K562 (cell line): ENCODE measurements around the gene SNRPD2. TPM values are rescaled to one million over a fixed set of nuclear protein-coding genes. Genes with fewer than 3 reads are reported as not detected.

Experiments used
- ASH1L ChIP-seq: fragments of 450-650 bp; IDR thresholded peaks from 2 replicates; pipeline ENCODE4 v1.6.1; 2018; ENCODE audit warnings: borderline replicate concordance, mild to moderate bottlenecking, low read depth; ENCODE audit not compliant: partially characterized antibody
- CBX1 ChIP-seq: sonication (generic); IDR thresholded peaks from 2 replicates; pipeline ENCODE4 v1.6.1; 2016; ENCODE audit warnings: antibody characterized with exemption, low read depth, mild to moderate bottlenecking
- CC2D1A ChIP-seq: fragments of 450-650 bp; IDR thresholded peaks from 2 replicates; pipeline ENCODE4 v1.6.1; 2017; ENCODE audit warnings: mild to moderate bottlenecking
- CXXC5 ChIP-seq: fragments of 250-450 bp; sonication (Bioruptor Pico); IDR thresholded peaks from 2 replicates; pipeline ENCODE4 v1.8.0; 2022; ENCODE audit warnings: inconsistent platforms, mild to moderate bottlenecking, moderate library complexity
- GABPB1 ChIP-seq: sonication (generic); formaldehyde crosslinking; IDR thresholded peaks from 2 replicates; pipeline ENCODE4 v1.8.0; 2022; ENCODE audit warnings: mild to moderate bottlenecking, missing genetic modification reagents
- HNRNPUL1 ChIP-seq: fragments of 200-400 bp; formaldehyde crosslinking; IDR thresholded peaks from 2 replicates; pipeline ENCODE4 v1.6.1; 2017; ENCODE audit warnings: low read length
- RFX5 ChIP-seq: IDR thresholded peaks from 2 replicates; pipeline ENCODE4 v1.6.1; 2011; ENCODE audit warnings: low read depth, mild to moderate bottlenecking, improper control_type of control experiment, low read length
- SMARCE1 ChIP-seq: fragments of 450-650 bp; IDR thresholded peaks from 2 replicates; pipeline ENCODE4 v1.7.1; 2016; ENCODE audit warnings: mild to moderate bottlenecking
- SMC3 ChIP-seq: conservative IDR thresholded peaks from 2 replicates; pipeline ENCODE4 v1.6.1; 2011; ENCODE audit warnings: low read depth, low read length, improper control_type of control experiment; ENCODE audit not compliant: insufficient read depth
- SOX6 ChIP-seq: fragments of 450-650 bp; IDR thresholded peaks from 2 replicates; pipeline ENCODE4 v1.6.1; 2014; ENCODE audit warnings: mild to moderate bottlenecking
- SP2 ChIP-seq: IDR thresholded peaks from 2 replicates; pipeline ENCODE4 v1.6.1; 2011; ENCODE audit warnings: mild to moderate bottlenecking, low read depth, low read length, moderate library complexity; ENCODE audit not compliant: poor library complexity, severe bottlenecking; ENCODE audit errors: extremely low read depth
- ZNF766 ChIP-seq: fragments of 200-800 bp; sonication (Bioruptor generic); conservative IDR thresholded peaks from 2 replicates; pipeline ENCODE4 v1.6.1; 2016; ENCODE audit warnings: missing genetic modification characterization, missing compliant biosample characterization
- polyA plus RNA-seq, 8 experiments: library from polyadenylated mRNA; depleted of rRNA in 4 of 8; stranded (reverse) in 5 of 8; unstranded in 3 of 8; fragments of >200 nt; fragmentation: Nextera tagmentation in 2 of 8; fragmentation: Illumina TruSeq in 1 of 8; extraction: Ambion mirVana in 2 of 8; extraction: Trizol in 1 of 8; gene quantifications; 2 replicates each; pipeline versions ENCODE4 v1.2.1 to v1.2.3, GENCODE V29; 2011 to 2014; ENCODE audit warnings: inconsistent platforms in 1 of 8, missing spikeins in 1 of 8
- total RNA-seq, 7 experiments: library from RNA; depleted of rRNA in 6 of 7; stranded (reverse); fragments of >200 nt in 6 of 7; fragmentation: Illumina TruSeq in 2 of 7; extraction: Trizol in 2 of 7; gene quantifications; 2 replicates each; pipeline versions ENCODE4 v1.2.1 to v1.2.3, GENCODE V29; 2011 to 2021; ENCODE audit warnings: low replicate concordance in 1 of 7
- TF ChIP-seq, protein P1 (sequence below), 2 experiments: fragments of 450-650 bp in 1 of 2; sonication (generic) in 1 of 2; formaldehyde crosslinking in 1 of 2; IDR thresholded peaks; 2 replicates each; pipeline versions ENCODE4 v1.7.1 to v1.9.0; 2016 to 2022; ENCODE audit warnings: inconsistent platforms in 1 of 2, mild to moderate bottlenecking in 1 of 2, missing genetic modification reagents in 1 of 2
- TF ChIP-seq, protein P2 (sequence below): fragments of 450-650 bp; formaldehyde crosslinking; IDR thresholded peaks from 2 replicates; pipeline ENCODE4 v1.4.0; 2022; ENCODE audit warnings: missing genetic modification characterization
- TF ChIP-seq, protein P3 (sequence below): IDR thresholded peaks from 2 replicates; pipeline ENCODE4 v1.6.1; 2016; ENCODE audit warnings: missing genetic modification characterization, missing compliant biosample characterization

Gene SNRPD2
- total and polyA plus RNA-seq, 9 of the 15 experiments (the other 6 are each of a cell fraction or from before 2014, with no cell fraction given) = 728 to 4,411 (median 1,029) TPM

DNA sequence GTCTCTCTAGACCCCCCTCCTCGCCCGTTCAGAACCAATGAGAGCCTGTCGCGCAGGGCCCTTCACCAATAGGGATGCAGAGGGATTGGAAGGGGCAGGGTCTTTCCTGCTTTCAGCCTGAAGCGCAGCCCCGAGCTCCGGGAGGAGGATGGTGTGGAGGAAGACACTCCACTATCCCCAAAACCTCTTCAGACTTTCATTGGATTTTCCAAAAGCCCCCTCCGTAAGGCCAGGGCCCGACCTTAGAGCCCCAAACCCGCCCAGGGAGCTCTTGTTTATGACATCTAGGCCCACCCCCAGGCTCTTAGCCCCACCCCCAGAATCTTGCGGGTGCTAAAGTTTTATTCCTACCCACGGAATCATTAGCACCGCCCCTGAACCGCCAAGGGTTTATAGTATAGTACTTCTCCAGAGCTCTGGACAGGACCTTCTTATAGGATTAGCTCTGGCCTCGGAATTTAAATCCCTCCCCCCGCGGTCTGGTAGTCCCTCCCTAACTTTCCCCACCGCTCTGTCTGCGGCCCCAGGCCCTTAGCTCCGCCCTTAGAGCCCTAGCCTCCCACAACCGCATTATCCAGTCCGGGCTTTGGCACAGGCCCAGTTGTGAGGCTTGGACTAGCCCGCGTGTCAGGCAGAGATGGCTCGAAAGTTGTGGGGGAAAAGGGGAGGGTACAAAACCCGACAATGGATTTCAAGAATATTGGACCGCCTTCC is 46.0 kb downstream of the SNRPD2 start (continued):
- TF ChIP-seq CXXC5 (CRISPR knock-in tag) (peak; percentile 81), CBX1 (peak; percentile 91; the same call in 1 of the 2 replicates), RFX5 (peak; percentile 65; the same call in 1 of the 2 replicates), SMARCE1 (no peak), GABPB1 (CRISPR knock-in tag) (0 out of 2 replicates have a peak, but pooled peaks have one; percentile 33), CC2D1A (peak; percentile 76), SMC3 (0 out of 2 replicates have a peak, but pooled peaks have one; percentile 4), ZNF766 (CRISPR knock-in tag) (no peak), SP2 (peak; percentile 81), HNRNPUL1 (no peak), SOX6 (peak; percentile 52; the same call in 1 of the 2 replicates), ASH1L (peak; percentile 89)
- TF ChIP-seq, protein P1, sequence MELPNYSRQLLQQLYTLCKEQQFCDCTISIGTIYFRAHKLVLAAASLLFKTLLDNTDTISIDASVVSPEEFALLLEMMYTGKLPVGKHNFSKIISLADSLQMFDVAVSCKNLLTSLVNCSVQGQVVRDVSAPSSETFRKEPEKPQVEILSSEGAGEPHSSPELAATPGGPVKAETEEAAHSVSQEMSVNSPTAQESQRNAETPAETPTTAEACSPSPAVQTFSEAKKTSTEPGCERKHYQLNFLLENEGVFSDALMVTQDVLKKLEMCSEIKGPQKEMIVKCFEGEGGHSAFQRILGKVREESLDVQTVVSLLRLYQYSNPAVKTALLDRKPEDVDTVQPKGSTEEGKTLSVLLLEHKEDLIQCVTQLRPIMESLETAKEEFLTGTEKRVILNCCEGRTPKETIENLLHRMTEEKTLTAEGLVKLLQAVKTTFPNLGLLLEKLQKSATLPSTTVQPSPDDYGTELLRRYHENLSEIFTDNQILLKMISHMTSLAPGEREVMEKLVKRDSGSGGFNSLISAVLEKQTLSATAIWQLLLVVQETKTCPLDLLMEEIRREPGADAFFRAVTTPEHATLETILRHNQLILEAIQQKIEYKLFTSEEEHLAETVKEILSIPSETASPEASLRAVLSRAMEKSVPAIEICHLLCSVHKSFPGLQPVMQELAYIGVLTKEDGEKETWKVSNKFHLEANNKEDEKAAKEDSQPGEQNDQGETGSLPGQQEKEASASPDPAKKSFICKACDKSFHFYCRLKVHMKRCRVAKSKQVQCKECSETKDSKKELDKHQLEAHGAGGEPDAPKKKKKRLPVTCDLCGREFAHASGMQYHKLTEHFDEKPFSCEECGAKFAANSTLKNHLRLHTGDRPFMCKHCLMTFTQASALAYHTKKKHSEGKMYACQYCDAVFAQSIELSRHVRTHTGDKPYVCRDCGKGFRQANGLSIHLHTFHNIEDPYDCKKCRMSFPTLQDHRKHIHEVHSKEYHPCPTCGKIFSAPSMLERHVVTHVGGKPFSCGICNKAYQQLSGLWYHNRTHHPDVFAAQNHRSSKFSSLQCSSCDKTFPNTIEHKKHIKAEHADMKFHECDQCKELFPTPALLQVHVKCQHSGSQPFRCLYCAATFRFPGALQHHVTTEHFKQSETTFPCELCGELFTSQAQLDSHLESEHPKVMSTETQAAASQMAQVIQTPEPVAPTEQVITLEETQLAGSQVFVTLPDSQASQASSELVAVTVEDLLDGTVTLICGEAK (IDR thresholded peaks at IDR 0.05) = peak; percentile 83
- TF ChIP-seq, protein P1 (CRISPR knock-in tag; IDR thresholded peaks at IDR 0.05) = no peak
- TF ChIP-seq, protein P2, sequence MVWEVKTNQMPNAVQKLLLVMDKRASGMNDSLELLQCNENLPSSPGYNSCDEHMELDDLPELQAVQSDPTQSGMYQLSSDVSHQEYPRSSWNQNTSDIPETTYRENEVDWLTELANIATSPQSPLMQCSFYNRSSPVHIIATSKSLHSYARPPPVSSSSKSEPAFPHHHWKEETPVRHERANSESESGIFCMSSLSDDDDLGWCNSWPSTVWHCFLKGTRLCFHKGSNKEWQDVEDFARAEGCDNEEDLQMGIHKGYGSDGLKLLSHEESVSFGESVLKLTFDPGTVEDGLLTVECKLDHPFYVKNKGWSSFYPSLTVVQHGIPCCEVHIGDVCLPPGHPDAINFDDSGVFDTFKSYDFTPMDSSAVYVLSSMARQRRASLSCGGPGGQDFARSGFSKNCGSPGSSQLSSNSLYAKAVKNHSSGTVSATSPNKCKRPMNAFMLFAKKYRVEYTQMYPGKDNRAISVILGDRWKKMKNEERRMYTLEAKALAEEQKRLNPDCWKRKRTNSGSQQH (CRISPR knock-in tag) = no peak
- TF ChIP-seq, protein P3, sequence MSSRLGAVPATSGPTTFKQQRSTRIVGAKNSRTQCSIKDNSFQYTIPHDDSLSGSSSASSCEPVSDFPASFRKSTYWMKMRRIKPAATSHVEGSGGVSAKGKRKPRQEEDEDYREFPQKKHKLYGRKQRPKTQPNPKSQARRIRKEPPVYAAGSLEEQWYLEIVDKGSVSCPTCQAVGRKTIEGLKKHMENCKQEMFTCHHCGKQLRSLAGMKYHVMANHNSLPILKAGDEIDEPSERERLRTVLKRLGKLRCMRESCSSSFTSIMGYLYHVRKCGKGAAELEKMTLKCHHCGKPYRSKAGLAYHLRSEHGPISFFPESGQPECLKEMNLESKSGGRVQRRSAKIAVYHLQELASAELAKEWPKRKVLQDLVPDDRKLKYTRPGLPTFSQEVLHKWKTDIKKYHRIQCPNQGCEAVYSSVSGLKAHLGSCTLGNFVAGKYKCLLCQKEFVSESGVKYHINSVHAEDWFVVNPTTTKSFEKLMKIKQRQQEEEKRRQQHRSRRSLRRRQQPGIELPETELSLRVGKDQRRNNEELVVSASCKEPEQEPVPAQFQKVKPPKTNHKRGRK (tag) = no peak
